ENCODE measurements around the gene PDZD7. TPM values are rescaled to one million over a fixed set of nuclear protein-coding genes. Genes with fewer than 3 reads are reported as not detected.

PDZD7 gene
- total and polyA plus RNA-seq, 10 donors: 0.17 to 2.3 (median 1.1) TPM

DNA sequence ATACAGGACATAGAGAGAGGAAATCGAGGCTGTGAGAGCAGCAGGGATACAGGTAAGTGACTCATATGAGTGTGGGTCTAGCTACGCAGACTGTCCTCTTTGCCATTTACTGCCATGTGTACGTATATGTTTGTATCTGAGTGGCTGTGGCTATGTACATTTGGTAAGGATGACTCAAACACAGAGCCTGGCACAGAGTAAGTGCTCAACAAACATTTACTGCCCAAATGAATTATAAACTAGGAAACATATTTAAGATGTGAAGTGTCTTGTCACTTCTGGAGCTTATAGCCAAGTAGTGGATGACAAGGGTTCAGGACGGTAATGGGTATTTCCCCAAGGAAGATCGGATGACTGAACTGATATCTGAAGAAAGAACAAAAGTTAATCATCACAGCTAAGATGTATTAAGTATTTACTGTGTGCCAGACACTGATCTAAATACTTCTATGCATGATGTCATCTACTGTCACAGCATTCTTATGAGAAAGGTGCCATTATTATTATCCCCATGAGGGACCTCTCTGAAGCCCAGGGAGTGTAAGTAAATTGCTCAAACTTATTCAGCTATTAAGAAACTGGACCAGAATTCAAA, 49.7 kb downstream of the PDZD7 start:
- H3K9me3 ChIP-seq: no peaks in the 10 kb centered on the region
- H3K36me3 ChIP-seq: peaks cover 0 to 83% (median 29%) of the 10 kb centered on the region in 6 donors
- peaks cover 1 to 13% (median 8%) of the 10 kb centered on the region in 6 donors for H3K4me1 ChIP-seq
- no peak for DNase-seq
- intact Hi-C loops (cut with DNase I; ENCODE audit: low total_unique reads): no loop called here
- 86 to 96% (median 91%) methylated on average over 5 of the region's 5 CpGs for WGBS, 5 donors
- TF ChIP-seq, protein P1, sequence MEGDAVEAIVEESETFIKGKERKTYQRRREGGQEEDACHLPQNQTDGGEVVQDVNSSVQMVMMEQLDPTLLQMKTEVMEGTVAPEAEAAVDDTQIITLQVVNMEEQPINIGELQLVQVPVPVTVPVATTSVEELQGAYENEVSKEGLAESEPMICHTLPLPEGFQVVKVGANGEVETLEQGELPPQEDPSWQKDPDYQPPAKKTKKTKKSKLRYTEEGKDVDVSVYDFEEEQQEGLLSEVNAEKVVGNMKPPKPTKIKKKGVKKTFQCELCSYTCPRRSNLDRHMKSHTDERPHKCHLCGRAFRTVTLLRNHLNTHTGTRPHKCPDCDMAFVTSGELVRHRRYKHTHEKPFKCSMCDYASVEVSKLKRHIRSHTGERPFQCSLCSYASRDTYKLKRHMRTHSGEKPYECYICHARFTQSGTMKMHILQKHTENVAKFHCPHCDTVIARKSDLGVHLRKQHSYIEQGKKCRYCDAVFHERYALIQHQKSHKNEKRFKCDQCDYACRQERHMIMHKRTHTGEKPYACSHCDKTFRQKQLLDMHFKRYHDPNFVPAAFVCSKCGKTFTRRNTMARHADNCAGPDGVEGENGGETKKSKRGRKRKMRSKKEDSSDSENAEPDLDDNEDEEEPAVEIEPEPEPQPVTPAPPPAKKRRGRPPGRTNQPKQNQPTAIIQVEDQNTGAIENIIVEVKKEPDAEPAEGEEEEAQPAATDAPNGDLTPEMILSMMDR (IDR thresholded peaks at IDR 0.05 in 8 of 11, conservative IDR thresholded peaks at IDR 0.05 in 3 of 11): no peak
- TF ChIP-seq POLR2AphosphoS5 (IDR thresholded peaks at IDR 0.05) (no peak), POLR2A (IDR thresholded peaks at IDR 0.05) (no peak)
- H3K4me3 ChIP-seq: no peak overlapping the region
- H3K27ac ChIP-seq: no peak overlapping the region
- no peaks in the 10 kb centered on the region for H3K27me3 ChIP-seq (replicated peaks in 1 of 7)

DNA sequence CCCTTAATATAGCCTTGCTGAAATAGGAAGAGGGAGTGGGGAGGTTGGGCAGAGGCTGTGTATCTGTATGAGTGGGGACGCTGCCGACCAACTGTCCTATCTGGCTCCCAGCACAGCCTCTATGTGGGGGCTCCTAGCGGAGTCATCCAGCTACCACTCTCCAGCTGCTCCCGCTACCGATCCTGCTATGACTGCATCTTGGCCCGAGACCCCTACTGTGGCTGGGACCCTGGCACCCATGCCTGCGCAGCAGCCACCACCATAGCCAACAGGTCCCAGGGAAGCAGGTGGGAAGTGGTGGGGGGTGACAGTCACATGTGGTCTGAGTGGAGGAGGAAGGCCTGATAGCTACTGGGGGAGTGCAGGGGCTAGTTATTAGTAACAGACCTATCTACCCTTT, 50.2 kb downstream of the PDZD7 start:
- no peaks in the 10 kb centered on the region for H3K27me3 ChIP-seq (replicated peaks in 1 of 7)
- H3K36me3 ChIP-seq: peaks cover 0 to 79% (median 29%) of the 10 kb centered on the region in 6 donors
- no peak for DNase-seq
- TF ChIP-seq POLR2A (IDR thresholded peaks at IDR 0.05) (no peak), POLR2AphosphoS5 (IDR thresholded peaks at IDR 0.05) (no peak)
- TF ChIP-seq, protein P1 (IDR thresholded peaks at IDR 0.05 in 8 of 11, conservative IDR thresholded peaks at IDR 0.05 in 3 of 11): no peak
- peaks cover 0 to 7% (median 2%) of the 10 kb centered on the region in 6 donors for H3K4me1 ChIP-seq
- H3K4me3 ChIP-seq: no peak overlapping the region
- no peaks in the 10 kb centered on the region for H3K9me3 ChIP-seq
- no peak overlapping the region for H3K27ac ChIP-seq
- intact Hi-C loops (cut with DNase I; ENCODE audit: low total_unique reads): no loop called here
- WGBS, 5 donors: 94 to 100% (median 98%) methylated on average over 6 to 7 of the region's 7 CpGs

GRCh38 chr10:100980311-100980710, 50.6 kb downstream of the PDZD7 start:
- intact Hi-C loops (cut with DNase I; ENCODE audit: low total_unique reads): no loop called here
- no peaks in the 10 kb centered on the region for H3K9me3 ChIP-seq
- peaks cover 0 to 3% (median under 1%) of the 10 kb centered on the region in 6 donors for H3K4me1 ChIP-seq
- no peak overlapping the region for H3K4me3 ChIP-seq
- H3K36me3 ChIP-seq: peaks cover 0 to 75% (median 29%) of the 10 kb centered on the region in 6 donors
- no peak for TF ChIP-seq POLR2A (IDR thresholded peaks at IDR 0.05)
- TF ChIP-seq POLR2AphosphoS5 (IDR thresholded peaks at IDR 0.05): no peak
- TF ChIP-seq, protein P1 (IDR thresholded peaks at IDR 0.05 in 8 of 11, conservative IDR thresholded peaks at IDR 0.05 in 3 of 11): no peak
- 80 to 97% (median 95%) methylated on average over 2 of the region's 2 CpGs for WGBS, 5 donors
- H3K27me3 ChIP-seq (replicated peaks in 1 of 7): no peaks in the 10 kb centered on the region
- DNase-seq: no peak
- H3K27ac ChIP-seq: no peak overlapping the region

DNA sequence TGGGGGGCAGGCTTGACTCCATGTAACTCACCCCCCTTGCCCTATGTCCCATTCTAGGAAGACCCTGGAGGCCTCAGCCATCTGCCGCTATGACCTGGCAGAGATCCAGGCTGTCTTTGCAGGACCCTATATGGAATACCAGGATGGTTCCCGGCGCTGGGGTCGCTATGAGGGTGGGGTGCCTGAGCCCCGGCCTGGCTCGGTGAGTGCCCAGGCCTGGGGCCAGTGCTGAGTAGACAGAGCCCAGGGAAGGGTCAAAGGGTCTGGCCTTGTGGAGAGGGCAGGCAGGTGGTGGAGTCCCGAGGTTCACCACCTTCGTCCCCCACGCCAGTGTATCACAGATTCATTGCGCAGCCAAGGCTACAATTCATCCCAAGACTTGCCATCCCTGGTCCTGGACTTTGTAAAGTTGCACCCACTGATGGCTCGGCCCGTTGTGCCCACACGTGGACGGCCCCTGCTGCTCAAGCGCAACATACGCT, 51.1 kb downstream of the PDZD7 start:
- Histone ChIP-seq H3K36me3 (peaks cover 0 to 71% (median 29%) of the 10 kb centered on the region in 6 donors), H3K4me3 (no peak overlapping the region), H3K9me3 (no peaks in the 10 kb centered on the region), H3K27me3 (replicated peaks in 1 of 7) (no peaks in the 10 kb centered on the region), H3K27ac (no peak overlapping the region), H3K4me1 (no peaks in the 10 kb centered on the region)
- intact Hi-C loops (cut with DNase I; ENCODE audit: low total_unique reads): no loop called here
- WGBS, 5 donors: 93 to 98% (median 95%) methylated on average over 9 to 16 of the region's 16 CpGs
- TF ChIP-seq POLR2AphosphoS5 (IDR thresholded peaks at IDR 0.05): peak in 1 of 3 donors; percentile 7
- TF ChIP-seq, protein P1 (IDR thresholded peaks at IDR 0.05 in 8 of 11, conservative IDR thresholded peaks at IDR 0.05 in 3 of 11): no peak
- peak; percentile 56 for DNase-seq

Data from spleen (tissue), 11 donors.